Measurements from ENCODE around the gene GPR82. TPM values are rescaled to one million over a fixed set of nuclear protein-coding genes. Genes with fewer than 3 reads are reported as not detected.

Gene GPR82
- total and polyA plus RNA-seq, 2 of the 8 experiments (the other 6 are each of a cell fraction or from before 2014, with no cell fraction given) = not detected

GRCh38 chrX:41716222-41716621 is 7.8 kb upstream of the GPR82 start:
- no peak overlapping the region for H3K4ac ChIP-seq (replicated peaks; ENCODE audit: insufficient read length, low read depth, low read length)
- no peaks in the 10 kb centered on the region for H3K9me3 ChIP-seq (ENCODE audit: insufficient read depth in 2 of 2, low read depth in 1 of 2, low read length in 1 of 2)
- H3K4me3 ChIP-seq (ENCODE audit: extremely low read depth in 1 of 4, insufficient read depth in 2 of 4, low read depth in 3 of 4, low read length in 4 of 4) = no peak overlapping the region
- no peaks in the 10 kb centered on the region for H3K27me3 ChIP-seq (replicated peaks in 1 of 4; ENCODE audit: control insufficient read depth in 3 of 4, extremely low read depth in 1 of 4, insufficient read depth in 3 of 4, low read length in 3 of 4)
- no peak overlapping the region for H4K91ac ChIP-seq (replicated peaks; ENCODE audit: insufficient read length, low read length)
- no peak overlapping the region for H2BK20ac ChIP-seq (ENCODE audit: low read length)
- ChIA-PET POLR2A (ENCODE audit: partially characterized antibody) (no interaction called here), CTCF (ENCODE audit: partially characterized antibody) (no interaction called here)
- H2BK120ac ChIP-seq (replicated peaks; ENCODE audit: low read depth, low read length) = no peak overlapping the region
- no peaks in the 10 kb centered on the region for H3K23me2 ChIP-seq (ENCODE audit: low read depth, low read length)
- no peaks in the 10 kb centered on the region for H4K20me1 ChIP-seq (replicated peaks in 1 of 2; ENCODE audit: control insufficient read depth in 1 of 2, insufficient read depth in 2 of 2, low read length in 2 of 2)
- no peak overlapping the region for H3K56ac ChIP-seq (replicated peaks; ENCODE audit: insufficient read length, low read depth, low read length)
- no peak overlapping the region for H2AK5ac ChIP-seq (ENCODE audit: low read depth, low read length)
- DNase-seq (ENCODE audit: low read depth in 1 of 2, low spot score in 2 of 2) (no peak), FAIRE-seq (no peak)
- no peak overlapping the region for H3K27ac ChIP-seq (ENCODE audit: low read depth, low read length)
- H3K4me2 ChIP-seq (ENCODE audit: insufficient read depth in 1 of 2, low read depth in 2 of 2, low read length in 2 of 2) = no peak overlapping the region
- no peaks in the 10 kb centered on the region for H3K36me3 ChIP-seq (ENCODE audit: control insufficient read depth in 2 of 4, insufficient read depth in 4 of 4, low read length in 3 of 4)
- no peak overlapping the region for H2BK15ac ChIP-seq (ENCODE audit: low read length)
- no peak overlapping the region for H3K23ac ChIP-seq (ENCODE audit: insufficient read length)
- H4K8ac ChIP-seq (ENCODE audit: extremely low read depth, insufficient read depth, low read length) = no peak overlapping the region
- no peaks in the 10 kb centered on the region for H3K79me1 ChIP-seq (ENCODE audit: low read depth, low read length)
- no peak overlapping the region for H3K14ac ChIP-seq (ENCODE audit: insufficient read length)
- no peak overlapping the region for H2AFZ ChIP-seq (ENCODE audit: low read length)
- H3K9ac ChIP-seq (replicated peaks in 1 of 4; ENCODE audit: extremely low read depth in 1 of 4, low read depth in 3 of 4, low read length in 3 of 4) = no peak overlapping the region
- H3K4me1 ChIP-seq (replicated peaks in 1 of 4; ENCODE audit: control insufficient read depth in 3 of 4, insufficient read depth in 4 of 4, low read length in 3 of 4) = peaks cover 0 to 13% (median 7%) of the 10 kb centered on the region in 4 experiments; a peak in 6 of 7 replicates
- H4K5ac ChIP-seq (ENCODE audit: insufficient read length, low read depth, low read length) = no peak overlapping the region
- no peak overlapping the region for H3K18ac ChIP-seq (ENCODE audit: extremely low read depth, low read length)
- no peak overlapping the region for H2BK5ac ChIP-seq (ENCODE audit: low read depth, low read length)
- H3K79me2 ChIP-seq (ENCODE audit: control insufficient read depth in 1 of 2, insufficient read depth in 2 of 2, low read length in 2 of 2) = no peaks in the 10 kb centered on the region
- no peak overlapping the region for H2BK12ac ChIP-seq (ENCODE audit: low read depth, low read length)
- 96% methylated on average over 5 of the region's 5 CpGs; no CpG with 5 or more reads in 1 of the 2 experiments for WGBS, 2 experiments (ENCODE audit: extremely low coverage in 1 of 2, insufficient coverage in 1 of 2, insufficient read length in 1 of 2, insufficient replicate concordance in 2 of 2, low coverage in 1 of 2, low lambda C conversion rate in 2 of 2, missing lambda C conversion rate in 1 of 2)
- TF ChIP-seq CHD2 (IDR thresholded peaks at IDR 0.05; ENCODE audit: low read length) (no peak), SUZ12 (IDR thresholded peaks at IDR 0.05; ENCODE audit: low read length) (no peak), EP300 (IDR thresholded peaks at IDR 0.05; ENCODE audit: borderline replicate concordance in 1 of 2, low read depth in 2 of 2, low read length in 2 of 2) (no peak), YY1 (IDR thresholded peaks at IDR 0.05; ENCODE audit: low read depth, low read length) (no peak), CTCF (IDR thresholded peaks at IDR 0.05; ENCODE audit: control extremely low read depth in 1 of 3, insufficient read depth in 1 of 3, low read depth in 1 of 3, low read length in 3 of 3) (no peak), RAD21 (IDR thresholded peaks at IDR 0.05 in 1 of 2, conservative IDR thresholded peaks at IDR 0.05 in 1 of 2; ENCODE audit: low read depth in 2 of 2, low read length in 2 of 2) (no peak), JUND (IDR thresholded peaks at IDR 0.05; ENCODE audit: low read length) (no peak), SIRT6 (IDR thresholded peaks at IDR 0.05; ENCODE audit: low read length) (no peak), BACH1 (IDR thresholded peaks at IDR 0.05; ENCODE audit: low read length) (no peak), HDAC6 (IDR thresholded peaks at IDR 0.05; ENCODE audit: low read depth, low read length) (no peak), SP4 (IDR thresholded peaks at IDR 0.05; ENCODE audit: low read length) (no peak), BRCA1 (IDR thresholded peaks at IDR 0.05; ENCODE audit: low read depth, low read length) (no peak), KDM4A (IDR thresholded peaks at IDR 0.05; ENCODE audit: low read depth, low read length, severe bottlenecking) (no peak)

All from H1 (cell line).